Endodermal cell (in vitro differentiated cells): ENCODE results near the gene IL1RAP. TPM values are rescaled to one million over a fixed set of nuclear protein-coding genes. Genes with fewer than 3 reads are reported as not detected.

Experiments used
- DNase-seq: peaks from one replicate; pipeline ENCODE4 v3.0.0-alpha.2; 2017
- H3K27ac ChIP-seq: 2 replicates; pipeline ENCODE4 v1.5.1; 2013; ENCODE audit warnings: mild to moderate bottlenecking, low read depth, low read length, moderate library complexity
- H3K27me3 ChIP-seq: 2 replicates; pipeline ENCODE4 v1.6.1; 2013; ENCODE audit warnings: mild to moderate bottlenecking, low read length, moderate library complexity; ENCODE audit not compliant: insufficient read depth, control insufficient read depth, poor library complexity, severe bottlenecking
- H3K36me3 ChIP-seq: 2 replicates; pipeline ENCODE4 v1.7.0; 2013; ENCODE audit warnings: mild to moderate bottlenecking, low read length, moderate library complexity; ENCODE audit not compliant: control insufficient read depth, insufficient read depth
- H3K4me1 ChIP-seq: one replicate; pipeline ENCODE4 v1.7.0; 2013; ENCODE audit warnings: low read length; ENCODE audit not compliant: control insufficient read depth, insufficient read depth
- H3K4me3 ChIP-seq: 2 replicates; pipeline ENCODE4 v1.5.1; 2013; ENCODE audit warnings: mild to moderate bottlenecking, low read length, moderate library complexity
- H3K9ac ChIP-seq: 2 replicates; pipeline ENCODE4 v1.6.1; 2013; ENCODE audit warnings: mild to moderate bottlenecking, low read length, moderate library complexity; ENCODE audit not compliant: poor library complexity, severe bottlenecking; ENCODE audit errors: extremely low read depth
- H3K9me3 ChIP-seq: 2 replicates; pipeline ENCODE4 v1.6.1; 2013; ENCODE audit warnings: mild to moderate bottlenecking, low read length, moderate library complexity; ENCODE audit not compliant: control insufficient read depth
- H3K27ac Mint-ChIP-seq: 2 replicates; pipeline ENCODE4 v1.8.0; 2020; ENCODE audit warnings: mixed read lengths
- H3K27me3 Mint-ChIP-seq: 2 replicates; pipeline ENCODE4 v1.8.0; 2021; ENCODE audit warnings: mild to moderate bottlenecking, mixed read lengths; ENCODE audit not compliant: insufficient read depth
- H3K36me3 Mint-ChIP-seq: 2 replicates; pipeline ENCODE4 v1.8.0; 2020; ENCODE audit warnings: low read depth, mixed read lengths
- H3K4me1 Mint-ChIP-seq: 2 replicates; pipeline ENCODE4 v1.8.0; 2020; ENCODE audit warnings: mixed read lengths
- H3K4me3 Mint-ChIP-seq: 2 replicates; pipeline ENCODE4 v1.8.0; 2020; ENCODE audit warnings: mild to moderate bottlenecking, moderate library complexity, mixed read lengths
- H3K9me3 Mint-ChIP-seq: 2 replicates; pipeline ENCODE4 v1.8.0; 2020; ENCODE audit warnings: mild to moderate bottlenecking, mixed read lengths
- CTCF ChIP-seq: fragments of 200-600 bp; sonication (generic); conservative IDR thresholded peaks from 2 replicates; pipeline ENCODE4 v1.5.0; 2021; ENCODE audit warnings: antibody characterized with exemption, mild to moderate bottlenecking
- WGBS, 2 experiments: methylation state at CpG; one replicate each; pipeline versions ENCODE4 v1.1.5 to v1.1.7; 2013; ENCODE audit warnings: missing lambda C conversion rate in 2 of 2, mixed read lengths in 1 of 2; ENCODE audit not compliant: insufficient coverage in 1 of 2, insufficient read length in 1 of 2; 5-methylcytosine and 5-hydroxymethylcytosine counted together
- total RNA-seq, 2 donors: library from RNA; stranded (reverse); fragmentation: NEBNext Ultra II Directional in 1 of 2; extraction: Animal tissue kit (Norgen Biotek cat#: 25700) in 1 of 2; gene quantifications; 2 replicates in 1 of 2; 3 replicates in 1 of 2; pipeline ENCODE4 v1.2.1, GENCODE V29; 2021

The IL1RAP gene
- total RNA-seq, 2 donors from 2014 or later = 2.6 to 6.0 TPM

GRCh38 chr3:190626951-190627620 lies 113.2 kb downstream of the IL1RAP start:
- TF ChIP-seq CTCF = no peak
- H3K36me3 ChIP-seq = no peaks in the 10 kb centered on the region
- H3K4me1 Mint-ChIP-seq = peaks cover 1% of the 10 kb centered on the region
- H3K4me3 Mint-ChIP-seq = no peak overlapping the region
- no peaks in the 10 kb centered on the region for H3K9me3 Mint-ChIP-seq
- no peaks in the 10 kb centered on the region for H3K36me3 Mint-ChIP-seq
- no peaks in the 10 kb centered on the region for H3K4me1 ChIP-seq
- no peak overlapping the region for H3K27ac Mint-ChIP-seq
- no peaks in the 10 kb centered on the region for H3K27me3 Mint-ChIP-seq
- no peak for DNase-seq
- no peak overlapping the region for H3K4me3 ChIP-seq
- no peaks in the 10 kb centered on the region for H3K27me3 ChIP-seq
- H3K27ac ChIP-seq = no peak overlapping the region
- H3K9ac ChIP-seq = no peak overlapping the region
- 60 to 79% methylated on average over 3 to 7 of the region's 7 CpGs for WGBS, 2 experiments
- no peaks in the 10 kb centered on the region for H3K9me3 ChIP-seq

GRCh38 chr3:190629088-190629487 lies 115.2 kb downstream of the IL1RAP start:
- H3K36me3 ChIP-seq = no peaks in the 10 kb centered on the region
- WGBS, 2 experiments = 89 to 100% methylated on average over 2 to 4 of the region's 4 CpGs
- H3K27me3 Mint-ChIP-seq = no peaks in the 10 kb centered on the region
- no peaks in the 10 kb centered on the region for H3K4me1 Mint-ChIP-seq
- H3K27ac Mint-ChIP-seq = no peak overlapping the region
- no peaks in the 10 kb centered on the region for H3K9me3 ChIP-seq
- no peaks in the 10 kb centered on the region for H3K9me3 Mint-ChIP-seq
- no peaks in the 10 kb centered on the region for H3K4me1 ChIP-seq
- H3K27ac ChIP-seq = no peak overlapping the region
- H3K4me3 ChIP-seq = no peak overlapping the region
- H3K36me3 Mint-ChIP-seq = no peaks in the 10 kb centered on the region
- no peak for DNase-seq
- no peak overlapping the region for H3K4me3 Mint-ChIP-seq
- H3K9ac ChIP-seq = no peak overlapping the region
- no peak for TF ChIP-seq CTCF
- H3K27me3 ChIP-seq = no peaks in the 10 kb centered on the region

- Histone ChIP-seq H3K36me3 (no peaks in the 10 kb centered on the region), H3K9ac (no peak overlapping the region), H3K9me3 (no peaks in the 10 kb centered on the region), H3K27ac (no peak overlapping the region), H3K27me3 (no peaks in the 10 kb centered on the region), H3K4me1 (no peaks in the 10 kb centered on the region), H3K4me3 (no peak overlapping the region)
- H3K4me1 Mint-ChIP-seq = no peaks in the 10 kb centered on the region
- H3K27ac Mint-ChIP-seq = no peak overlapping the region
- H3K36me3 Mint-ChIP-seq = no peaks in the 10 kb centered on the region
- 86 to 88% methylated on average over 2 of the region's 2 CpGs for WGBS, 2 experiments
- TF ChIP-seq CTCF = no peak
- no peaks in the 10 kb centered on the region for H3K27me3 Mint-ChIP-seq
- no peaks in the 10 kb centered on the region for H3K9me3 Mint-ChIP-seq
- H3K4me3 Mint-ChIP-seq = no peak overlapping the region
- DNase-seq = no peak
Measured at GRCh38 chr3:190631295-190631694, 117.4 kb downstream of the IL1RAP start.
